PFSK-1 (cell line): ENCODE measurements around the gene TNRC18.

Experiments
- FOXP2 ChIP-seq: optimal IDR thresholded peaks from 2 replicates; pipeline ENCODE3; 2011; ENCODE audit warnings: borderline replicate concordance, control low read depth, inconsistent platforms; ENCODE audit not compliant: insufficient read depth; ENCODE audit errors: extremely low read length, extremely low read depth
- POLR2AphosphoS5 ChIP-seq: IDR thresholded peaks from 2 replicates; pipeline ENCODE4 v1.6.1; 2012; ENCODE audit warnings: low read depth, mild to moderate bottlenecking, control low read depth, low read length, moderate library complexity
- REST ChIP-seq, 2 experiments: IDR thresholded peaks; 2 replicates each; pipeline versions ENCODE4 v1.6.1 to v1.8.0; 2011 to 2012; ENCODE audit warnings: low read depth in 2 of 2, low read length in 2 of 2, control low read depth in 1 of 2, inconsistent platforms in 1 of 2, mild to moderate bottlenecking in 1 of 2, moderate library complexity in 1 of 2; ENCODE audit not compliant: insufficient read depth in 1 of 2
- SIN3A ChIP-seq: IDR thresholded peaks from 2 replicates; pipeline ENCODE4 v1.6.1; 2012; ENCODE audit warnings: mild to moderate bottlenecking, low read length, moderate library complexity, borderline replicate concordance; ENCODE audit not compliant: insufficient read depth
- TAF1 ChIP-seq: IDR thresholded peaks from 2 replicates; pipeline ENCODE4 v1.6.1; 2012; ENCODE audit warnings: low read length, control low read depth, borderline replicate concordance; ENCODE audit not compliant: insufficient read depth

TNRC18 gene

GRCh38 chr7:5382281-5382892, 41.2 kb downstream of the TNRC18 start:
- TF ChIP-seq TAF1 (no peak), POLR2AphosphoS5 (no peak), SIN3A (no peak), FOXP2 (no peak), REST (IDR thresholded peaks at IDR 0.05; ENCODE audit: insufficient read depth in 1 of 2, low read depth in 2 of 2, low read length in 2 of 2) (no peak)

GRCh38 chr7:5381071-5381772, 42.4 kb downstream of the TNRC18 start:
- TF ChIP-seq TAF1: no peak
- TF ChIP-seq FOXP2: no peak
- TF ChIP-seq SIN3A: no peak
- no peak for TF ChIP-seq REST (IDR thresholded peaks at IDR 0.05; ENCODE audit: insufficient read depth in 1 of 2, low read depth in 2 of 2, low read length in 2 of 2)
- TF ChIP-seq POLR2AphosphoS5: no peak

DNA sequence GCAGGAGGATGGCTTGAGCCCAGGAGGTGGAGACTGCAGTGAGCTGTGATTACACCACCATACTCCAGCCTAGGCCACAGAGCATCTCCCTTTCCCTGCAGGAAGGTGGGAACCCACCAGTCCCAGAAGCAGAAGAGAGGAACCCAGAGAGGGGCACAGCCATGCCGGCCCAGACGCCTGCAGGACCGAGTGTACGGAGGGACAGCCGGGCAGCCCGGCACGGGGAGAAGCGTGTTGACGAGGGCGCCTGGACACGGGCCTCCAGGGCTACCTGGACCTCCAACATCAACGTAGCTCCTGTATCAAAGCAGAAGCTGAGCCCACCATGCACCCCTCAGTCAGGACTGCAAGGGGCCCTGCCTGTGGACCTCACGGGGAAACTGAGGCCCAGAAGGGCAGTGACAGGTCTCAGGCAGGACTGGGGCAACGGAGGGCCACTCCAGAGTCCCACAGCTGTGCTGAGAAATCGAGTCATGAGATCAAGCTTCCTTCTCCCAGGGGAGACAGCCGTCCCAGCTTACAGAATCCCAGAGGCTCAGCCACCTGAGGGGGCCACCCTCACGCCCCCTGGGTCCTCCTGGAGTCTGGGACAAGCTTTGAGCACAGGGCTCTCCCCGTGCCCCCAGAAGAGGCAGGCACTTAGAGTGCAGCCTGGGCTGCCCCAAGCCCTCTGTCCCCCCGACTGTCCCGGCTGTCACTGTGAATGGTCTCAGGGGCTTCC, 43.1 kb downstream of the TNRC18 start:
- TF ChIP-seq FOXP2 (no peak), REST (IDR thresholded peaks at IDR 0.05; ENCODE audit: insufficient read depth in 1 of 2, low read depth in 2 of 2, low read length in 2 of 2) (no peak), TAF1 (no peak), SIN3A (no peak), POLR2AphosphoS5 (no peak)

- no peak for TF ChIP-seq REST (IDR thresholded peaks at IDR 0.05; ENCODE audit: insufficient read depth in 1 of 2, low read depth in 2 of 2, low read length in 2 of 2)
Measured at GRCh38 chr7:5379546-5379945, 44.1 kb downstream of the TNRC18 start.
